Regular cardiac myocyte (primary cell): ENCODE results near the gene RASL12. TPM values are rescaled to one million over a fixed set of nuclear protein-coding genes. Genes with fewer than 3 reads are reported as not detected.

Experiments used
- total RNA-seq: library from RNA; depleted of rRNA; stranded (reverse); fragments of >200 nt; gene quantifications from 2 replicates; pipeline ENCODE4 v1.2.3, GENCODE V29; 2014

The RASL12 gene, protein sequence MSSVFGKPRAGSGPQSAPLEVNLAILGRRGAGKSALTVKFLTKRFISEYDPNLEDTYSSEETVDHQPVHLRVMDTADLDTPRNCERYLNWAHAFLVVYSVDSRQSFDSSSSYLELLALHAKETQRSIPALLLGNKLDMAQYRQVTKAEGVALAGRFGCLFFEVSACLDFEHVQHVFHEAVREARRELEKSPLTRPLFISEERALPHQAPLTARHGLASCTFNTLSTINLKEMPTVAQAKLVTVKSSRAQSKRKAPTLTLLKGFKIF
- total RNA-seq, result 0.19 and 1.1 TPM in 2 replicates

DNA sequence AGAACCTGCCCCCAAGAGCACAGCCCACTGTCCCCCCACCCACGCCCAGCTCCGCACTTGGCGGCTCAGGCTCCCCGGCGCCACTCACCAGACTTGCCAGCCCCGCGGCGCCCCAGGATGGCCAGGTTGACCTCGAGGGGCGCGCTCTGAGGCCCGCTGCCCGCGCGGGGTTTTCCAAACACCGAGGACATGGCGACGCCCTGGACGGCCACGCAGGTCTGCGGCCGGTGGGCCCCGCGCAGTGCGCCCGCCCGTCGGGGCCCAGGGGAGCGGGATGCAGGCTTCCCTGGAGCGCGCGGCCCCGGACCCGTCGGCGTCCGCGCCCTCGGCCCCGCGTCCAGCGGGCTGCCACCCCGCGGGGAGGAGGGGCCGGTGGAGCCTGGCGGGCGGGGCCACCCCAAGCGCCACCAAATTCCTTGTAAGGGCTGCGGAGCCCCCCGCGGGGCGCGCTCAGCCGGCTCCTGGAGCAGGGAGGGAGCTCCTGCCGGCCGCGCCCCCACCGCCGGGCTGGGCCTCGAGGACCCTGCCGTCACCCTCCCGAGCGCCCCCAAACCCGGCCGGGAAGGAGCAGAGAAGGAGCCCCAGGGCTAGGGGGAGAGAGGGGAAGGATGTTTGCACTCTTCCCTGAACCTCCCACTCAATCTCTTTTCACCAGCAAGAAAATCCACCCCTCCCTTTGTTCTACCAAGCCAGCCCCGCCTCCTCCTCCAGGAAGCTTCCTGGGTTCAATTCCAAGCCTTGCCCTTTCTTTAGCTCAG is at the start of gene RASL12:
Gene RASL12 (minus strand): TSS at position 347 of the 758 bp plus-strand sequence. CDS start 156 bp downstream, at position 191.

DNA sequence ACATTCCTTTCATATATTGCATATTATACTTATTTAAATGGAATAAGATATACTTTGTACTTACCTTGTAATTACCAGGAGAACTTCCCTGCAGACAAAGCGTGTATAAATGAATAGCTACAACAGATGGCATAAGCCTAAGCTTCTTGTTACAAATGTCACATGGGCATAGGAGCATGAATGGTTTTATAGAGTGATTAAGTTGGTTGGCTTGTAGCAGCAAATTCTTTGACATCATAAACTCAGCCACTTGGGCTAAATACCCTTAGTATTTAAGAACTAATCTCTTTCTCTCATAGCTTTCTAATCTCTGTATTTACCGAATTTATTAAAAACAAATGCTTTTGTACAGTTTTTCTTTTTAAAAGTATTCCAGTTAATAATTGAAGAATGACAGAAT is 47.3 kb upstream of the RASL12 start, which contains the start of gene UBAP1L:
Gene UBAP1L (minus strand): TSS at position 115 of the 400 bp plus-strand sequence. CDS start 8,985 bp downstream, outside the sequence.

GRCh38 chr15:65076486-65077290 is 8.9 kb upstream of the RASL12 start, which contains the start of gene KBTBD13:
Gene KBTBD13 (plus strand): TSS chr15:65076746. CDS start chr15:65076816, 70 bp downstream.

DNA sequence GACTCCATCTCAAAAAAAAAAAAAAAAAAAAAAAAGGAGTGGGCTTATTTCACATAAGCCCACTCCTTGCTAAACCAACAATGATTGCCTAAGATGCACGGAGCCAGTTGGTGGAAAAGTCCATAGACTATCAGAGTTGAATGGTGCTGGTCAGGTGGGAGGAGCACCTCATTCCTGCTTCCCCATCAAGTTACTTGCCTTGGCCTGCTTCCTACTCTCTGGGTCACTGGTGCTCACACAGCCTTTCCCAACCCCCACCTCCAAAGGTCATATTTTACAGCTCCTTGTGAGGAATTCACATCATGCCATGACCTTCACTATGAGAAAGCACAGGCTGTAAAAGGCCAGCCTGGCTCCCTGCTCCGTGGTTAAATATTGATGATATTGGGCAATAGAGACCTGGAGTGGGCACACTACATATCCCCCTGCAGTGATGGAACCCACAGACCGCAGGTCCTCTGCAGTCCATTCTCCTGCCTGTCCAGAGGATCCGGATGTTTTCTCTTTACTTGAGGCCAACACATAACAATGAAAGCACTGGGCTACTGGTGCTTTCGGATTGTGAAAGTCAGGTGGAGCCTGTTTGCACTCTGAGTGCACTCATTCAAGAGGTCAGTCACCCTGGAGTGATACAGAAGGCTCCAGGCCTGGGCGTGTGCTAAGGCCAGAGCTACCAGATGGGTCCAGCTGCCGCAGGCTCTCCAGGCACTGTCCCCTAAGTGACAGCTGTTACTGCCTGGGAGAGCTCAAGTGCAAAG is 22.9 kb downstream of the RASL12 start, which contains the start of gene SLC51B:
Gene SLC51B (plus strand): TSS at position 664 of the 758 bp plus-strand sequence. CDS start 4,618 bp downstream, outside the sequence.

GRCh38 chr15:65028921-65029735 is 38.7 kb downstream of the RASL12 start, which contains the start of gene MTFMT:
Gene MTFMT (minus strand): TSS chr15:65029639. CDS start chr15:65029613, 26 bp downstream.

Other genes starting within 250 kb of the RASL12 start
- gene PIF1, start 242.3 kb downstream of the RASL12 start, total RNA-seq, result 6.8 and 9.2 TPM in 2 replicates
- gene PLEKHO2, start 226.1 kb downstream of the RASL12 start, total RNA-seq, result 12.7 and 14.4 TPM in 2 replicates
- 0.38 and 2.3 TPM in 2 replicates for gene ANKDD1A, start 156.1 kb downstream of the RASL12 start, total RNA-seq
- 62.5 and 73.0 TPM in 2 replicates for gene SPG21, start 78.1 kb downstream of the RASL12 start, total RNA-seq
- gene MTFMT, start 38.4 kb downstream of the RASL12 start, total RNA-seq, result 27.0 and 27.9 TPM in 2 replicates
- not detected in 2 replicates for gene SLC51B, start 22.6 kb downstream of the RASL12 start, total RNA-seq
- not detected in 2 replicates for gene KBTBD13, start 8.8 kb upstream of the RASL12 start, total RNA-seq
- gene UBAP1L, start 47.2 kb upstream of the RASL12 start, total RNA-seq, result 0.96 and 1.1 TPM in 2 replicates
- 13.0 and 24.9 TPM in 2 replicates for gene PDCD7, start 65.8 kb upstream of the RASL12 start, total RNA-seq
- gene CLPX, start 117.4 kb upstream of the RASL12 start, total RNA-seq, result 29.9 and 47.5 TPM in 2 replicates
- gene CILP, start 143.5 kb upstream of the RASL12 start, total RNA-seq, result under 0.01 TPM in 1 of 2 replicates, not detected in the other
- gene PARP16, start 218.9 kb upstream of the RASL12 start, total RNA-seq, result 1.9 and 2.0 TPM in 2 replicates
- gene RNU5A-1, start 228.1 kb upstream of the RASL12 start, total RNA-seq, result not detected in 2 replicates
- gene RNU5B-1, start 236.7 kb upstream of the RASL12 start, total RNA-seq, result not detected in 2 replicates